HL-60 (cell line): Measurements from ENCODE around the gene SLC5A11.

ENCODE experiments used
- DNase-seq, 2 experiments: peaks; one replicate each; pipeline ENCODE4 v3.0.0-alpha.2; 2010 to 2020; ENCODE audit warnings: low read depth in 1 of 2, low spot score in 1 of 2
- H3K27ac ChIP-seq: fragments of 250-450 bp; sonication (Bioruptor Pico); replicated peaks from 2 replicates; pipeline ENCODE4 v1.5.1; 2020; ENCODE audit warnings: mild to moderate bottlenecking, moderate library complexity
- H3K27me3 ChIP-seq: fragments of 250-450 bp; sonication (Bioruptor Pico); 2 replicates; pipeline ENCODE4 v1.5.1; 2021; ENCODE audit warnings: mild to moderate bottlenecking, moderate library complexity; ENCODE audit not compliant: insufficient read depth, poor library complexity, severe bottlenecking
- H3K4me3 ChIP-seq: replicated peaks from 2 replicates; pipeline ENCODE4 v1.5.1; 2011; ENCODE audit warnings: mild to moderate bottlenecking, control low read depth, low read length; ENCODE audit not compliant: insufficient read depth
- CTCF ChIP-seq: IDR thresholded peaks from one replicate; pipeline ENCODE4 v1.5.1; 2011; ENCODE audit warnings: low read length, control low read depth, inconsistent platforms; ENCODE audit not compliant: insufficient read depth
- GABPA ChIP-seq: IDR thresholded peaks from 2 replicates; pipeline ENCODE4 v1.6.1; 2012; ENCODE audit warnings: low read depth
- POLR2AphosphoS5 ChIP-seq: IDR thresholded peaks from 2 replicates; pipeline ENCODE4 v1.6.1; 2012; ENCODE audit warnings: low read depth
- REST ChIP-seq: IDR thresholded peaks from 2 replicates; pipeline ENCODE4 v1.6.1; 2012; ENCODE audit warnings: low read depth; ENCODE audit not compliant: insufficient replicate concordance
- SPI1 ChIP-seq: IDR thresholded peaks from 2 replicates; pipeline ENCODE4 v1.6.1; 2012; ENCODE audit warnings: low read depth, mild to moderate bottlenecking, borderline replicate concordance

The SLC5A11 gene

GRCh38 chr16:24925163-24925562 lies 79.4 kb downstream of the SLC5A11 start:
- Histone ChIP-seq H3K27ac (no peak overlapping the region), H3K4me3 (no peak overlapping the region), H3K27me3 (no peaks in the 10 kb centered on the region)
- no peak for TF ChIP-seq CTCF
- TF ChIP-seq SPI1: no peak
- TF ChIP-seq POLR2AphosphoS5: no peak
- no peak for TF ChIP-seq GABPA
- TF ChIP-seq REST: no peak
- no peak for DNase-seq

GRCh38 chr16:24929409-24929808 lies 83.6 kb downstream of the SLC5A11 start:
- H3K4me3 ChIP-seq: no peak overlapping the region
- TF ChIP-seq POLR2AphosphoS5 (no peak), SPI1 (no peak), REST (no peak), GABPA (no peak), CTCF (no peak)
- no peaks in the 10 kb centered on the region for H3K27me3 ChIP-seq
- DNase-seq: no peak
- H3K27ac ChIP-seq: no peak overlapping the region

GRCh38 chr16:24930440-24930839 lies 84.7 kb downstream of the SLC5A11 start:
- TF ChIP-seq CTCF: no peak
- TF ChIP-seq POLR2AphosphoS5: no peak
- TF ChIP-seq SPI1: no peak
- TF ChIP-seq REST: no peak
- no peak for TF ChIP-seq GABPA
- H3K27me3 ChIP-seq: no peaks in the 10 kb centered on the region
- H3K27ac ChIP-seq: no peak overlapping the region
- no peak for DNase-seq
- no peak overlapping the region for H3K4me3 ChIP-seq
